ENCODE data around the gene HOXA2. TPM values are rescaled to one million over a fixed set of nuclear protein-coding genes. Genes with fewer than 3 reads are reported as not detected.

HOXA2 gene
- total and polyA plus RNA-seq, 2 of the 13 experiments (the other 11 are each of a cell fraction or from before 2014, with no cell fraction given) = 0.22 to 0.29 TPM

GRCh38 chr7:27150568-27151340 is 48.3 kb upstream of the HOXA2 start (continued):
- TF ChIP-seq ZNF687 (CRISPR knock-in tag; IDR thresholded peaks at IDR 0.05) (peak; percentile 90), ZNF724P (CRISPR knock-in tag; IDR thresholded peaks at IDR 0.05; ENCODE audit: borderline replicate concordance) (0 out of 2 replicates have a peak, but pooled peaks have one; percentile 17), ZNF784 (CRISPR knock-in tag; IDR thresholded peaks at IDR 0.05; ENCODE audit: borderline replicate concordance) (peak; percentile 69; the same call in 1 of the 2 replicates), ZNF781 (CRISPR knock-in tag; IDR thresholded peaks at IDR 0.05; ENCODE audit: borderline replicate concordance, not compliant biosample characterization) (peak; percentile 79), POLR2A (IDR thresholded peaks at IDR 0.05; ENCODE audit: insufficient read depth in 1 of 2, low read depth in 2 of 2, low read length in 2 of 2) (peak in 1 of 2 experiments; percentile 10; a peak in 1 of 4 replicates), GATA4 (IDR thresholded peaks at IDR 0.05; ENCODE audit: borderline replicate concordance, low read depth) (no peak), ZNF30 (CRISPR knock-in tag; IDR thresholded peaks at IDR 0.05) (peak; percentile 62; the same call in 1 of the 2 replicates), ARHGAP35 (CRISPR knock-in tag; IDR thresholded peaks at IDR 0.05; ENCODE audit: borderline replicate concordance) (no peak; the same call in 1 of the 2 replicates), ZFP82 (CRISPR knock-in tag; IDR thresholded peaks at IDR 0.05; ENCODE audit: borderline replicate concordance) (no peak), ZNF768 (CRISPR knock-in tag; IDR thresholded peaks at IDR 0.05) (peak; percentile 23; the same call in 1 of the 2 replicates), ZNF350 (CRISPR knock-in tag; IDR thresholded peaks at IDR 0.05; ENCODE audit: borderline replicate concordance, low read depth) (peak; percentile 32; the same call in 1 of the 2 replicates)
- TF ChIP-seq, protein P1, sequence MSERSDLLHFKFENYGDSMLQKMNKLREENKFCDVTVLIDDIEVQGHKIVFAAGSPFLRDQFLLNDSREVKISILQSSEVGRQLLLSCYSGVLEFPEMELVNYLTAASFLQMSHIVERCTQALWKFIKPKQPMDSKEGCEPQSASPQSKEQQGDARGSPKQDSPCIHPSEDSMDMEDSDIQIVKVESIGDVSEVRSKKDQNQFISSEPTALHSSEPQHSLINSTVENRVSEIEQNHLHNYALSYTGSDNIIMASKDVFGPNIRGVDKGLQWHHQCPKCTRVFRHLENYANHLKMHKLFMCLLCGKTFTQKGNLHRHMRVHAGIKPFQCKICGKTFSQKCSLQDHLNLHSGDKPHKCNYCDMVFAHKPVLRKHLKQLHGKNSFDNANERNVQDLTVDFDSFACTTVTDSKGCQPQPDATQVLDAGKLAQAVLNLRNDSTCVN (CRISPR knock-in tag; IDR thresholded peaks at IDR 0.05; ENCODE audit: borderline replicate concordance) = 0 out of 2 replicates have a peak, but pooled peaks have one; percentile 7

Data from HepG2 (cell line).